ENCODE measurements around the gene ATF3.
"Not testable (repeated sequence)": the region's sequence is repeated elsewhere in the genome, so short reads cannot be mapped to it uniquely, and the experiment has no call there.

ATF3 gene

GRCh38 chr1:212628046-212628445, 19.5 kb downstream of the ATF3 start:
- DNase-seq = no peak

- DNase-seq = no peak
Measured at GRCh38 chr1:212628813-212629415, 20.4 kb downstream of the ATF3 start.

GRCh38 chr1:212629450-212630157, 21.0 kb downstream of the ATF3 start:
- no peak for DNase-seq

GRCh38 chr1:212630158-212630900, 21.8 kb downstream of the ATF3 start:
- DNase-seq = peak; percentile 57

- no peak for DNase-seq
Measured at GRCh38 chr1:212633161-212633560, 24.6 kb downstream of the ATF3 start.

- no peak for DNase-seq
Measured at GRCh38 chr1:212634252-212634651, 25.7 kb downstream of the ATF3 start.

GRCh38 chr1:212635141-212635631, 26.6 kb downstream of the ATF3 start:
- DNase-seq = no peak

GRCh38 chr1:212637902-212638301, 29.3 kb downstream of the ATF3 start:
- DNase-seq = no peak

GRCh38 chr1:212638492-212639151, 30.1 kb downstream of the ATF3 start:
- no peak for DNase-seq

GRCh38 chr1:212639524-212639923, 31.0 kb downstream of the ATF3 start:
- not testable (repeated sequence) for DNase-seq

- no peak for DNase-seq
Measured at GRCh38 chr1:212640223-212640878, 31.8 kb downstream of the ATF3 start.

GRCh38 chr1:212641956-212642355, 33.4 kb downstream of the ATF3 start:
- DNase-seq = no peak

GRCh38 chr1:212643877-212644276, 35.3 kb downstream of the ATF3 start:
- no peak for DNase-seq

- DNase-seq = no peak
Measured at GRCh38 chr1:212644866-212645545, 36.4 kb downstream of the ATF3 start.

GRCh38 chr1:212645546-212646543, 37.3 kb downstream of the ATF3 start:
- no peak for DNase-seq

GRCh38 chr1:212646588-212646987, 38.0 kb downstream of the ATF3 start:
- no peak for DNase-seq

- DNase-seq = no peak
Measured at GRCh38 chr1:212647004-212647403, 38.4 kb downstream of the ATF3 start.

- no peak for DNase-seq
Measured at GRCh38 chr1:212648431-212648830, 39.9 kb downstream of the ATF3 start.

GRCh38 chr1:212649020-212649419, 40.5 kb downstream of the ATF3 start:
- no peak for DNase-seq

GRCh38 chr1:212650228-212650627, 41.7 kb downstream of the ATF3 start:
- no peak for DNase-seq

Data from right kidney (tissue), 1 donor.